ENCODE data around the gene INTS12. TPM values are rescaled to one million over a fixed set of nuclear protein-coding genes. Genes with fewer than 3 reads are reported as not detected.
"Not testable (repeated sequence)": the region's sequence is repeated elsewhere in the genome, so short reads cannot be mapped to it uniquely, and the experiment has no call there.

INTS12 gene
- total and polyA plus RNA-seq, 3 experiments from 2014 or later, result 20.2 to 27.3 (median 21.8) TPM

GRCh38 chr4:105710012-105710600, 1.6 kb upstream of the INTS12 start:
- Histone ChIP-seq H3K27me3 (ENCODE audit: insufficient read depth, low read length, poor library complexity, severe bottlenecking) (no peaks in the 10 kb centered on the region), H3K9me3 (ENCODE audit: low read length) (no peaks in the 10 kb centered on the region), H3K4me1 (ENCODE audit: insufficient read depth, low read length) (peaks cover 32% of the 10 kb centered on the region), H3K27ac (ENCODE audit: low read depth, low read length) (no peak overlapping the region), H3K36me3 (ENCODE audit: insufficient read depth, low read length) (no peaks in the 10 kb centered on the region), H3K4me3 (ENCODE audit: low read length) (no peak overlapping the region)
- ChIA-PET POLR2A (no interaction called here), CTCF (interaction anchor here (1.6 kb wide), 1 partner anchor 236 kb away, joined by 3 read pairs; the partner anchor contains the start of gene PPA2)
- no peak for DNase-seq
- H3K36me3 Mint-ChIP-seq, result peaks cover 0 to 12% (median 2%) of the 10 kb centered on the region in 3 donors
- H3K9me3 Mint-ChIP-seq, result no peaks in the 10 kb centered on the region
- H3K4me3 Mint-ChIP-seq, result peak overlapping the region; percentile 35 to 100 (median 99)
- H3K27ac Mint-ChIP-seq, result peak overlapping the region in 2 of 8 donors; percentile 14 to 91
- peaks cover 9 to 39% (median 33%) of the 10 kb centered on the region in 3 donors for H3K4me1 Mint-ChIP-seq
- no peaks in the 10 kb centered on the region for H3K27me3 Mint-ChIP-seq

DNA sequence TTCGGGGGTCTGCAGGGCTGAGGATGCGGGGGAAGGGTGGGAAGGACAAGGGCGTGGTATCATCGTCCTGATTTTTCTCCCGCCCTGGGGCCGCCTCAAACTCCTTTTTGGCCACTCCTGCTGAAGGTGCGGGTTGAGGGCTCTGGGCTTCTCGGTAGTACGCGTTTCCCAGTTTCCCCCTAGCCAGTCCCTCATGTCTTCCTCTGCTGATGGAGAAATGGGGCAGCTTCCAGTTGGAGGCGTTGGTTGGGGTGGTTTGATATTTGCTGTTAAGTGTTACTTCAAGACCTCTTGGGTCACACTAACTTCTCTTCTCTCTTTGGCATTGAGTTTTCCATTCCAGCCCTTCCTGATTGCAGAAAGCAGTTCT, 577 bp upstream of the INTS12 start:
- H3K9me3 Mint-ChIP-seq, result no peaks in the 10 kb centered on the region
- ChIA-PET POLR2A (interaction anchor here (1.0 kb wide), 1 partner anchor 235 kb away, joined by 4 read pairs; the partner anchor contains the start of gene PPA2), CTCF (interaction anchor here (1.6 kb wide), 1 partner anchor 235 kb away, joined by 4 read pairs; the partner anchor contains the start of gene PPA2)

DNA sequence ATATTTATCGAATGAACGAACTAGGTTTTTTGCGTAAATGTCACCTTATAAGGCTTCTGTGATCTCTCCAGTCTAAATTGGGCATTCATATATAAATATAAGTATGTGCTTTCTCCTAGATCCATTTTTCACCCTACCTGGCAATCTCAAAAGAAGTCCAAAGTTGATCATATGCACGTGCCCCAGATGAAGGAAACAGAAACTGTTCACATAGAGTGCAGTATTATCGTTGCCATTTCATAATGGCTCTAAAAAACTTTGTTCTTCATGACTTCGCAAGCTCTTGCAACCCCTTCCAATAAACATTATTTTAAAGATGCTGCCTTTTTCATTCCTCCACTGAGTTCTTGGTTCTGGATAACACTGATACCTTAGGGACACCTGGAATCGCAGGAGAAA, 708 bp downstream of the INTS12 start:
- POLR2A ChIA-PET, result interaction anchor here (1.1 kb wide), 1 partner anchor 10 kb away, joined by 5 read pairs; no protein-coding TSS in a partner anchor

More for the DNA sequence above, 577 bp upstream of the INTS12 start:
- peak in 3 of 5 donors; percentile 2 to 39 (median 3) for DNase-seq
- Mint-ChIP-seq H3K36me3 (peaks cover 0 to 12% (median 2%) of the 10 kb centered on the region in 3 donors), H3K4me3 (peak overlapping the region; percentile 99 to 100 (median 99)), H3K27me3 (no peaks in the 10 kb centered on the region), H3K4me1 (peaks cover 9 to 39% (median 33%) of the 10 kb centered on the region in 3 donors), H3K27ac (peak overlapping the region; percentile 82 to 100 (median 98))
- no peaks in the 10 kb centered on the region for H3K27me3 ChIP-seq (ENCODE audit: insufficient read depth, low read length, poor library complexity, severe bottlenecking)
- peaks cover 32% of the 10 kb centered on the region for H3K4me1 ChIP-seq (ENCODE audit: insufficient read depth, low read length)
- H3K36me3 ChIP-seq (ENCODE audit: insufficient read depth, low read length), result no peaks in the 10 kb centered on the region
- H3K27ac ChIP-seq (ENCODE audit: low read depth, low read length), result peak overlapping the region; percentile 84
- H3K4me3 ChIP-seq (ENCODE audit: low read length), result peak overlapping the region; percentile 96
- no peaks in the 10 kb centered on the region for H3K9me3 ChIP-seq (ENCODE audit: low read length)

DNA sequence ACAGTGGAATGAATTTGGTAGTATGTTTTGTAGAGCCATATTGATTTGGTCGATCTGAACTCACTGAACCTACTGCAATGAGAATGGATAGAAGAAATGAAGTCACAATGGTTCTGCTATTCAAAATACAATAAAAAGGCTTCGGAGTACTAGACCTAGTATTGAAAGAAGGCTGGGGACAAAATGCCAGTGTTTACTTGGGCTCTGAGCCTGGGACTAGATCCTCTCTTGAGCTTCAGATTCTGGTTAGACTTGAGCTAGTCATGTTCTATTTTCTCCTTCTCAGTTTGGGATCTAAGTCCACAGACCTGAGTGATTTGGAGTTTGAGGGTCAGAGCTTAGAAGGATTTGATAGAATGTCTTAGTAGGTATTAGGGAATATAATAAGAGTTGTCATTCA, 9.9 kb downstream of the INTS12 start:
- Histone ChIP-seq H3K27me3 (ENCODE audit: insufficient read depth, low read length, poor library complexity, severe bottlenecking) (no peaks in the 10 kb centered on the region), H3K36me3 (ENCODE audit: insufficient read depth, low read length) (peaks cover 20% of the 10 kb centered on the region), H3K9me3 (ENCODE audit: low read length) (no peaks in the 10 kb centered on the region), H3K4me3 (ENCODE audit: low read length) (no peak overlapping the region), H3K27ac (ENCODE audit: low read depth, low read length) (no peak overlapping the region), H3K4me1 (ENCODE audit: insufficient read depth, low read length) (no peaks in the 10 kb centered on the region)
- DNase-seq, result no peak
- POLR2A ChIA-PET, result no interaction called here
- Mint-ChIP-seq H3K36me3 (peaks cover 3 to 55% (median 18%) of the 10 kb centered on the region in 3 donors), H3K27me3 (no peaks in the 10 kb centered on the region), H3K4me1 (peaks cover 16 to 33% (median 17%) of the 10 kb centered on the region in 3 donors), H3K4me3 (no peak overlapping the region), H3K9me3 (no peaks in the 10 kb centered on the region), H3K27ac (no peak overlapping the region)
- CTCF ChIA-PET, result no interaction called here

More for the DNA sequence above, 708 bp downstream of the INTS12 start:
- Histone ChIP-seq H3K27me3 (ENCODE audit: insufficient read depth, low read length, poor library complexity, severe bottlenecking) (no peaks in the 10 kb centered on the region), H3K4me3 (ENCODE audit: low read length) (peak overlapping the region; percentile 96), H3K4me1 (ENCODE audit: insufficient read depth, low read length) (peaks cover 32% of the 10 kb centered on the region), H3K27ac (ENCODE audit: low read depth, low read length) (peak overlapping the region; percentile 84), H3K9me3 (ENCODE audit: low read length) (no peaks in the 10 kb centered on the region), H3K36me3 (ENCODE audit: insufficient read depth, low read length) (no peaks in the 10 kb centered on the region)
- CTCF ChIA-PET, result interaction anchor here (1.1 to 1.6 kb wide), 2 partner anchors 14 to 234 kb away, joined by 4 to 5 read pairs; partner anchors contain the start of gene PPA2
- H3K27me3 Mint-ChIP-seq, result no peaks in the 10 kb centered on the region
- peak overlapping the region in 7 of 8 donors; percentile 91 to 100 (median 98) for H3K27ac Mint-ChIP-seq
- no peaks in the 10 kb centered on the region for H3K9me3 Mint-ChIP-seq
- H3K36me3 Mint-ChIP-seq, result peaks cover 0 to 12% (median 2%) of the 10 kb centered on the region in 3 donors
- H3K4me1 Mint-ChIP-seq, result peaks cover 9 to 39% (median 33%) of the 10 kb centered on the region in 3 donors
- no peak for DNase-seq
- peak overlapping the region; percentile 99 to 100 (median 99) for H3K4me3 Mint-ChIP-seq

DNA sequence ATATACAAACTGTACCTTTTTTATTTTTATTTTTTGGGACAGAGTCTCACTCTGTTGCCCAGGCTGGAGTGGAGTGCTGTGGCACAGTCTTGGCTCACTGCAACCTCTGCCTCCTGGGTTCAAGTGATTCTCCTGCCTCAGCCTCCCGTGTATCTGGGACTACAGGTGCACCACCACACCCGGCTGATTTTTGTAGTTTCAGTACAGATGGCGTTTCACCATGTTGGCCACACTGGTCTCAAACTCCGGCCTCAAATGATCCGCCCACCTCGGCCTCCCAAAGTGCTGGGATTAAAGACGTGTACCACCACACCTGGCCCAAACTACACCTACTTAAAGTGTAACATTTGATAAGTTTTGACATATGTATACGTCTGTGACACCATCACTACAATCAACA, 12.7 kb downstream of the INTS12 start:
- H3K36me3 ChIP-seq (ENCODE audit: insufficient read depth, low read length), result peaks cover 27% of the 10 kb centered on the region
- H3K27ac Mint-ChIP-seq; DNase-seq; H3K9me3 Mint-ChIP-seq; H3K9me3 ChIP-seq (ENCODE audit: low read length); H3K27me3 ChIP-seq (ENCODE audit: insufficient read depth, low read length, poor library complexity, severe bottlenecking); H3K27me3 Mint-ChIP-seq; H3K4me1 ChIP-seq (ENCODE audit: insufficient read depth, low read length); H3K4me3 Mint-ChIP-seq; H3K27ac ChIP-seq (ENCODE audit: low read depth, low read length); H3K4me3 ChIP-seq (ENCODE audit: low read length); POLR2A ChIA-PET: not testable (repeated sequence)
- H3K36me3 Mint-ChIP-seq, result peaks cover 3 to 75% (median 28%) of the 10 kb centered on the region in 3 donors
- CTCF ChIA-PET, result interaction anchor here (0.8 kb wide), 1 partner anchor 9 kb away, joined by 3 read pairs; no protein-coding TSS in a partner anchor
- peaks cover 15 to 30% (median 16%) of the 10 kb centered on the region in 3 donors for H3K4me1 Mint-ChIP-seq

- H3K27ac ChIP-seq (ENCODE audit: low read depth, low read length); H3K27me3 Mint-ChIP-seq; POLR2A ChIA-PET; H3K27me3 ChIP-seq (ENCODE audit: insufficient read depth, low read length, poor library complexity, severe bottlenecking); DNase-seq; H3K4me3 ChIP-seq (ENCODE audit: low read length); H3K27ac Mint-ChIP-seq; H3K9me3 Mint-ChIP-seq; H3K4me1 ChIP-seq (ENCODE audit: insufficient read depth, low read length); CTCF ChIA-PET; H3K4me3 Mint-ChIP-seq; H3K9me3 ChIP-seq (ENCODE audit: low read length): not testable (repeated sequence)
- peaks cover 3 to 79% (median 30%) of the 10 kb centered on the region in 3 donors for H3K36me3 Mint-ChIP-seq
- H3K4me1 Mint-ChIP-seq, result peaks cover 10 to 34% (median 10%) of the 10 kb centered on the region in 3 donors
- peaks cover 27% of the 10 kb centered on the region for H3K36me3 ChIP-seq (ENCODE audit: insufficient read depth, low read length)
Observed at GRCh38 chr4:105694812-105695211, 13.7 kb downstream of the INTS12 start.

DNA sequence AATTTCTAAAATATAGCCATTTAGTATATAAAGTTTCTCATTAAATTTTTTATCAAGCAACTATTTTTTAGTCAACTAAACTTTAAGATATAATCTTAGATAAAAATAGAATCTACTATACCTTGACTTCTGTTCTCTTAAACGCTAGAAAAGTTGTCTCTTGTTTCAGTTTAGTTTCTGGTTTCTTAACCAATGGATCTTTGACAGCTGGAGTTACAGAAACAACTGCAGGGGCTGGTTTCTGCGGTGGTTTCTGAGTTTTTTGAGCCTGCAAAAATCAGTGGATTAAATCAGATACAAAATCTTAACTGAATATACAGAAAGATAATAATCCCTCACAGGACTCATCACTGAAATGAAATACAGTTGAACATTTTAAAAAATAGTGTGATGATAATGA, 21.9 kb downstream of the INTS12 start:
- peaks cover 8% of the 10 kb centered on the region for H3K36me3 ChIP-seq (ENCODE audit: insufficient read depth, low read length)

DNA sequence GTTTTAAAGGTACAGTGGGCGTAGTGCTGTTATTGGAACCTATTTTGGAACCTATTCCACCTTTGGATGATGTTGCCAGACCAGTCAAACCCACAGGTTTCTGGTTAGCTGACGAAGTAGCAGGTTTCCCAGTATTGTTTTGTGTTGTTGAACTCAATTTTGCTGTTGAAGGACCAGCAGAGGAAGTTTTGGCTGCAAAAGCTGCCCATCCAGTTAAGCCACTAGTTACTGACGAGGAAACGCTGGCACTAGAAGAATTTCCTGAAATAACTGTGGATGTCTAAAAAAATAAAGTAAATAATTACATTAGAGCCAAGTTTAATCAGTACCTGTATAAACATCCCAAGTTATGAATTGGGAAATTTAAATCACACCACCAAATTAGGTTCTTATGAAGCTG, 25.5 kb downstream of the INTS12 start:
- ChIA-PET POLR2A (no interaction called here), CTCF (no interaction called here)
- Mint-ChIP-seq H3K36me3 (peaks cover 0 to 41% (median 13%) of the 10 kb centered on the region in 3 donors), H3K4me1 (no peaks in the 10 kb centered on the region), H3K4me3 (no peak overlapping the region), H3K9me3 (no peaks in the 10 kb centered on the region), H3K27ac (peak overlapping the region in 1 of 8 donors; percentile 66), H3K27me3 (no peaks in the 10 kb centered on the region)
- no peak for DNase-seq
- Histone ChIP-seq H3K9me3 (ENCODE audit: low read length) (no peaks in the 10 kb centered on the region), H3K4me3 (ENCODE audit: low read length) (no peak overlapping the region), H3K27ac (ENCODE audit: low read depth, low read length) (no peak overlapping the region), H3K27me3 (ENCODE audit: insufficient read depth, low read length, poor library complexity, severe bottlenecking) (no peaks in the 10 kb centered on the region), H3K4me1 (ENCODE audit: insufficient read depth, low read length) (no peaks in the 10 kb centered on the region), H3K36me3 (ENCODE audit: insufficient read depth, low read length) (no peaks in the 10 kb centered on the region)

More for the DNA sequence above, 21.9 kb downstream of the INTS12 start:
- Mint-ChIP-seq H3K9me3 (no peaks in the 10 kb centered on the region), H3K4me3 (no peak overlapping the region), H3K27me3 (no peaks in the 10 kb centered on the region), H3K27ac (no peak overlapping the region), H3K36me3 (peaks cover 0 to 71% (median 18%) of the 10 kb centered on the region in 3 donors), H3K4me1 (peaks cover 2 to 16% (median 3%) of the 10 kb centered on the region in 3 donors)
- Histone ChIP-seq H3K9me3 (ENCODE audit: low read length) (no peaks in the 10 kb centered on the region), H3K27me3 (ENCODE audit: insufficient read depth, low read length, poor library complexity, severe bottlenecking) (no peaks in the 10 kb centered on the region), H3K27ac (ENCODE audit: low read depth, low read length) (no peak overlapping the region), H3K4me1 (ENCODE audit: insufficient read depth, low read length) (no peaks in the 10 kb centered on the region), H3K4me3 (ENCODE audit: low read length) (no peak overlapping the region)
- CTCF ChIA-PET, result no interaction called here
- DNase-seq, result no peak
- POLR2A ChIA-PET, result no interaction called here
